ENCODE results near the gene CDK11B.
"Not testable (repeated sequence)": the region's sequence is repeated elsewhere in the genome, so short reads cannot be mapped to it uniquely, and the experiment has no call there.

Gene CDK11B

GRCh38 chr1:1665815-1666251, 7.0 kb upstream of the CDK11B start:
- Histone ChIP-seq H3K4me3 (replicated peaks; ENCODE audit: insufficient read depth, low read length) (no peak overlapping the region), H3K27me3 (ENCODE audit: insufficient read depth, poor library complexity, severe bottlenecking) (no peaks in the 10 kb centered on the region), H3K27ac (replicated peaks) (peak overlapping the region; percentile 46; the same call in 1 of the 2 replicates)
- peak; percentile 8 for TF ChIP-seq CTCF (IDR thresholded peaks at IDR 0.05; ENCODE audit: insufficient read depth, low read length)
- TF ChIP-seq REST (IDR thresholded peaks at IDR 0.05; ENCODE audit: insufficient replicate concordance, low read depth) = no peak
- DNase-seq (ENCODE audit: low read depth in 1 of 2, low spot score in 1 of 2) = no peak

GRCh38 chr1:1664941-1665814, 6.4 kb upstream of the CDK11B start:
- DNase-seq (ENCODE audit: low read depth in 1 of 2, low spot score in 1 of 2) = no peak
- no peak overlapping the region for H3K4me3 ChIP-seq (replicated peaks; ENCODE audit: insufficient read depth, low read length)
- TF ChIP-seq POLR2AphosphoS5 (IDR thresholded peaks at IDR 0.05; ENCODE audit: low read depth) (no peak), SPI1 (IDR thresholded peaks at IDR 0.05; ENCODE audit: borderline replicate concordance, low read depth) (no peak), CTCF (IDR thresholded peaks at IDR 0.05; ENCODE audit: insufficient read depth, low read length) (no peak), REST (IDR thresholded peaks at IDR 0.05; ENCODE audit: insufficient replicate concordance, low read depth) (no peak), GABPA (IDR thresholded peaks at IDR 0.05; ENCODE audit: low read depth) (no peak)
- no peaks in the 10 kb centered on the region for H3K27me3 ChIP-seq (ENCODE audit: insufficient read depth, poor library complexity, severe bottlenecking)
- H3K27ac ChIP-seq (replicated peaks) = peak overlapping the region; percentile 46; the same call in 1 of the 2 replicates

GRCh38 chr1:1664318-1664717, 5.5 kb upstream of the CDK11B start:
- not testable (repeated sequence) for H3K27me3 ChIP-seq (ENCODE audit: insufficient read depth, poor library complexity, severe bottlenecking); DNase-seq (ENCODE audit: low read depth in 1 of 2, low spot score in 1 of 2); H3K4me3 ChIP-seq (replicated peaks; ENCODE audit: insufficient read depth, low read length); H3K27ac ChIP-seq (replicated peaks)

GRCh38 chr1:1662830-1663560, 4.2 kb upstream of the CDK11B start:
- DNase-seq (ENCODE audit: low read depth in 1 of 2, low spot score in 1 of 2) = peak in 1 of 2 experiments; percentile 57
- H3K27me3 ChIP-seq (ENCODE audit: insufficient read depth, poor library complexity, severe bottlenecking); H3K4me3 ChIP-seq (replicated peaks; ENCODE audit: insufficient read depth, low read length): not testable (repeated sequence)
- TF ChIP-seq GABPA (IDR thresholded peaks at IDR 0.05; ENCODE audit: low read depth) (peak; percentile 37; the same call in 1 of the 2 replicates), SPI1 (IDR thresholded peaks at IDR 0.05; ENCODE audit: borderline replicate concordance, low read depth) (peak; percentile 36; the same call in 1 of the 2 replicates), POLR2AphosphoS5 (IDR thresholded peaks at IDR 0.05; ENCODE audit: low read depth) (peak; percentile 79)
- H3K27ac ChIP-seq (replicated peaks) = peak overlapping the region; percentile 87

- not testable (repeated sequence) for H3K4me3 ChIP-seq (replicated peaks; ENCODE audit: insufficient read depth, low read length); DNase-seq (ENCODE audit: low read depth in 1 of 2, low spot score in 1 of 2); H3K27me3 ChIP-seq (ENCODE audit: insufficient read depth, poor library complexity, severe bottlenecking)
- peak overlapping the region; percentile 87 for H3K27ac ChIP-seq (replicated peaks)
Measured at GRCh38 chr1:1662392-1662791, 3.6 kb upstream of the CDK11B start.

- H3K27me3 ChIP-seq (ENCODE audit: insufficient read depth, poor library complexity, severe bottlenecking); H3K27ac ChIP-seq (replicated peaks); H3K4me3 ChIP-seq (replicated peaks; ENCODE audit: insufficient read depth, low read length); DNase-seq (ENCODE audit: low read depth in 1 of 2, low spot score in 1 of 2): not testable (repeated sequence)
Measured at GRCh38 chr1:1648265-1648664, 10.5 kb downstream of the CDK11B start.

- DNase-seq (ENCODE audit: low read depth in 1 of 2, low spot score in 1 of 2); H3K4me3 ChIP-seq (replicated peaks; ENCODE audit: insufficient read depth, low read length); H3K27me3 ChIP-seq (ENCODE audit: insufficient read depth, poor library complexity, severe bottlenecking); H3K27ac ChIP-seq (replicated peaks): not testable (repeated sequence)
Measured at GRCh38 chr1:1647567-1648241, 11.1 kb downstream of the CDK11B start.

GRCh38 chr1:1646326-1646725, 12.5 kb downstream of the CDK11B start:
- not testable (repeated sequence) for DNase-seq (ENCODE audit: low read depth in 1 of 2, low spot score in 1 of 2); H3K27ac ChIP-seq (replicated peaks); H3K4me3 ChIP-seq (replicated peaks; ENCODE audit: insufficient read depth, low read length); H3K27me3 ChIP-seq (ENCODE audit: insufficient read depth, poor library complexity, severe bottlenecking)

Data from HL-60 (cell line).